T-cell (primary cell): ENCODE measurements around the gene AKAP12. TPM values are rescaled to one million over a fixed set of nuclear protein-coding genes. Genes with fewer than 3 reads are reported as not detected.

Experiments used
- ATAC-seq, 4 experiments: fragments of 200-7000 bp in 3 of 4; fragments of 150-1000 bp in 1 of 4; cut with Tn5 transposase; replicated peaks in 1 of 4; 1 replicate in 3 of 4; 2 replicates in 1 of 4; pipeline ENCODE4 v1.10.0; 2021; ENCODE audit warnings: moderate library complexity in 3 of 4, mild to moderate bottlenecking in 2 of 4, moderate number of reproducible peaks in 1 of 4
- CTCF ChIA-PET, 2 donors: fragments of 300-600 bp; sonication (Branson Sonifier 250); formaldehyde crosslinking; loops; one replicate each; lab custom pipeline; 2022; ENCODE audit warnings: antibody characterized with exemption in 2 of 2; lab: Charles Lee
- POLR2A ChIA-PET, 2 donors: fragments of 300-600 bp; sonication (Branson Sonifier 250); formaldehyde crosslinking; loops; one replicate each; lab custom pipeline; 2022; ENCODE audit warnings: antibody characterized with exemption in 2 of 2; lab: Charles Lee
- DNase-seq, 35 experiments: peaks; one replicate each; pipeline versions ENCODE4 v3.0.0 to v3.0.0-alpha.2; 2013 to 2023
- H3K27ac ChIP-seq: one replicate; pipeline ENCODE4 v1.5.1; 2013; ENCODE audit warnings: low read length
- H3K27me3 ChIP-seq, 2 experiments: replicated peaks in 1 of 2; 1 replicate in 1 of 2; 2 replicates in 1 of 2; pipeline versions ENCODE4 v1.6.1 to v1.7.0; 2013; ENCODE audit warnings: low read length in 1 of 2, mixed read lengths in 1 of 2; ENCODE audit not compliant: control insufficient read depth in 2 of 2, insufficient read depth in 2 of 2; ENCODE audit errors: extremely low read depth in 1 of 2
- H3K36me3 ChIP-seq, 2 donors: 1 replicate in 1 of 2; 2 replicates in 1 of 2; pipeline versions ENCODE4 v1.6.1 to v1.7.0; 2013; ENCODE audit warnings: low read length in 1 of 2; ENCODE audit not compliant: control insufficient read depth in 2 of 2, insufficient read depth in 1 of 2; ENCODE audit errors: extremely low read depth in 1 of 2
- H3K4me1 ChIP-seq, 2 experiments: 1 replicate in 1 of 2; 2 replicates in 1 of 2; pipeline versions ENCODE4 v1.6.1 to v1.7.0; 2013; ENCODE audit warnings: low read length in 2 of 2, mixed read lengths in 1 of 2; ENCODE audit not compliant: insufficient read depth in 2 of 2, control insufficient read depth in 1 of 2; ENCODE audit errors: extremely low read depth in 1 of 2
- H3K4me3 ChIP-seq, 2 donors: 1 replicate in 1 of 2; 2 replicates in 1 of 2; pipeline versions ENCODE4 v1.5.1 to v1.7.0; 2013; ENCODE audit warnings: mild to moderate bottlenecking in 2 of 2, low read length in 1 of 2, moderate library complexity in 1 of 2; ENCODE audit not compliant: control insufficient read depth in 1 of 2; ENCODE audit errors: extremely low read depth in 1 of 2
- H3K9me3 ChIP-seq: 2 replicates; pipeline ENCODE4 v1.7.0; 2013
- H3K27ac Mint-ChIP-seq, 2 donors: one replicate each; pipeline ENCODE4 v1.8.0; 2020 to 2021; ENCODE audit warnings: mild to moderate bottlenecking in 2 of 2, mixed read lengths in 2 of 2
- H3K27me3 Mint-ChIP-seq, 2 donors: one replicate each; pipeline ENCODE4 v1.8.0; 2021 to 2022; ENCODE audit warnings: mixed read lengths in 2 of 2
- H3K36me3 Mint-ChIP-seq: one replicate; pipeline ENCODE4 v1.8.0; 2021; ENCODE audit warnings: mixed read lengths
- H3K4me1 Mint-ChIP-seq, 3 donors: one replicate each; pipeline ENCODE4 v1.8.0; 2020 to 2022; ENCODE audit warnings: mixed read lengths in 3 of 3, mild to moderate bottlenecking in 1 of 3
- H3K4me3 Mint-ChIP-seq, 3 donors: one replicate each; pipeline ENCODE4 v1.8.0; 2020 to 2022; ENCODE audit warnings: mild to moderate bottlenecking in 3 of 3, mixed read lengths in 3 of 3, moderate library complexity in 3 of 3
- H3K9me3 Mint-ChIP-seq, 3 donors: one replicate each; pipeline ENCODE4 v1.8.0; 2020 to 2022; ENCODE audit warnings: mixed read lengths in 3 of 3
- WGBS: methylation state at CpG from one replicate; pipeline ENCODE4 v1.1.5; 2013; ENCODE audit warnings: missing lambda C conversion rate; ENCODE audit not compliant: insufficient coverage; 5-methylcytosine and 5-hydroxymethylcytosine counted together
- total RNA-seq, 35 experiments: library from RNA in 6 of 35; stranded (reverse) in 6 of 35; fragments of 120-200 nt in 1 of 35; gene quantifications; one replicate each; pipeline versions ENCODE4 v1.2.1 to v1.2.4 and lab custom pipeline; 2013 to 2026

AKAP12 gene
- total RNA-seq, 5 donors from 2014 or later (not counting 1 experiment from before 2014, with no cell fraction given), result 0.16 to 1.8 (median 1.2) TPM

GRCh38 chr6:151207674-151208073 is 32.1 kb upstream of the AKAP12 start:
- Mint-ChIP-seq H3K27ac (no peak overlapping the region), H3K9me3 (peaks cover 4 to 8% (median 5%) of the 10 kb centered on the region in 3 donors), H3K4me3 (no peak overlapping the region), H3K27me3 (peaks cover 17 to 27% of the 10 kb centered on the region in 2 donors), H3K4me1 (no peaks in the 10 kb centered on the region), H3K36me3 (no peaks in the 10 kb centered on the region)
- CTCF ChIA-PET, result interaction anchor here in 1 of 2 donors (0.6 kb wide), 1 partner anchor 57 kb away, joined by 3 read pairs; no protein-coding TSS in a partner anchor
- Histone ChIP-seq H3K4me3 (no peak overlapping the region), H3K9me3 (no peaks in the 10 kb centered on the region), H3K36me3 (no peaks in the 10 kb centered on the region), H3K27ac (no peak overlapping the region), H3K27me3 (peaks cover 0 to 9% of the 10 kb centered on the region in 2 experiments), H3K4me1 (no peaks in the 10 kb centered on the region)
- POLR2A ChIA-PET, result no interaction called here
- DNase-seq (no peak), ATAC-seq (no peak)
- no CpG with 5 or more reads among the region's 2 CpGs for WGBS

- H3K27ac ChIP-seq, result no peak overlapping the region
- Mint-ChIP-seq H3K4me3 (no peak overlapping the region), H3K27me3 (peaks cover 17 to 27% of the 10 kb centered on the region in 2 donors), H3K9me3 (peaks cover 4 to 10% (median 8%) of the 10 kb centered on the region in 3 donors), H3K4me1 (no peaks in the 10 kb centered on the region), H3K36me3 (no peaks in the 10 kb centered on the region), H3K27ac (no peak overlapping the region)
- DNase-seq (no peak), ATAC-seq (no peak)
- ChIA-PET CTCF (interaction anchor here in 1 of 2 donors (0.7 kb wide), 1 partner anchor 151 kb away, joined by 4 read pairs; no protein-coding TSS in a partner anchor), POLR2A (no interaction called here)
- H3K27me3 ChIP-seq, result peaks cover 0 to 9% of the 10 kb centered on the region in 2 experiments
- no peaks in the 10 kb centered on the region for H3K4me1 ChIP-seq
- no peaks in the 10 kb centered on the region for H3K36me3 ChIP-seq
- H3K4me3 ChIP-seq, result no peak overlapping the region
- no peaks in the 10 kb centered on the region for H3K9me3 ChIP-seq
- 60% methylated on average over 10 of the region's 11 CpGs for WGBS
Measured at GRCh38 chr6:151209071-151209831, 30.5 kb upstream of the AKAP12 start.

GRCh38 chr6:151211075-151211474 is 28.7 kb upstream of the AKAP12 start:
- Histone ChIP-seq H3K4me1 (no peaks in the 10 kb centered on the region), H3K27me3 (peaks cover 0 to 11% of the 10 kb centered on the region in 2 experiments), H3K9me3 (no peaks in the 10 kb centered on the region), H3K36me3 (no peaks in the 10 kb centered on the region), H3K27ac (no peak overlapping the region), H3K4me3 (no peak overlapping the region)
- CTCF ChIA-PET, result interaction anchor here in 1 of 2 donors (0.6 kb wide), 1 partner anchor 701 kb away, joined by 8 read pairs; no protein-coding TSS in a partner anchor
- WGBS, result no CpG with 5 or more reads among the region's 1 CpG
- DNase-seq, result no peak
- no peak overlapping the region for H3K4me3 Mint-ChIP-seq
- no peak overlapping the region for H3K27ac Mint-ChIP-seq
- no peaks in the 10 kb centered on the region for H3K4me1 Mint-ChIP-seq
- H3K36me3 Mint-ChIP-seq, result no peaks in the 10 kb centered on the region
- H3K27me3 Mint-ChIP-seq, result peaks cover 17 to 27% of the 10 kb centered on the region in 2 donors
- peaks cover 4 to 10% (median 8%) of the 10 kb centered on the region in 3 donors for H3K9me3 Mint-ChIP-seq
- ATAC-seq, result no peak
- POLR2A ChIA-PET, result no interaction called here

GRCh38 chr6:151213352-151213751 is 26.4 kb upstream of the AKAP12 start:
- peaks cover 0 to 10% (median 8%) of the 10 kb centered on the region in 3 donors for H3K9me3 Mint-ChIP-seq
- 93% methylated on average over 3 of the region's 5 CpGs for WGBS
- ATAC-seq, result no peak
- H3K27me3 ChIP-seq, result peaks cover 0 to 10% of the 10 kb centered on the region in 2 experiments
- H3K27ac ChIP-seq, result no peak overlapping the region
- H3K9me3 ChIP-seq, result no peaks in the 10 kb centered on the region
- H3K4me3 Mint-ChIP-seq, result no peak overlapping the region
- H3K4me1 Mint-ChIP-seq, result no peaks in the 10 kb centered on the region
- H3K4me3 ChIP-seq, result no peak overlapping the region
- no peaks in the 10 kb centered on the region for H3K4me1 ChIP-seq
- H3K27ac Mint-ChIP-seq, result no peak overlapping the region
- no peak for DNase-seq
- CTCF ChIA-PET, result no interaction called here
- POLR2A ChIA-PET, result no interaction called here
- H3K27me3 Mint-ChIP-seq, result peaks cover 18 to 21% of the 10 kb centered on the region in 2 donors
- no peaks in the 10 kb centered on the region for H3K36me3 Mint-ChIP-seq
- no peaks in the 10 kb centered on the region for H3K36me3 ChIP-seq

- no peaks in the 10 kb centered on the region for H3K4me1 ChIP-seq
- H3K27me3 Mint-ChIP-seq, result peaks cover 4 to 5% of the 10 kb centered on the region in 2 donors
- H3K36me3 ChIP-seq, result no peaks in the 10 kb centered on the region
- ChIA-PET CTCF (no interaction called here), POLR2A (no interaction called here)
- no peak overlapping the region for H3K27ac ChIP-seq
- H3K9me3 ChIP-seq, result no peaks in the 10 kb centered on the region
- peaks cover 0 to 10% (median 6%) of the 10 kb centered on the region in 3 donors for H3K9me3 Mint-ChIP-seq
- peaks cover 0 to 5% of the 10 kb centered on the region in 2 experiments for H3K27me3 ChIP-seq
- no peak overlapping the region for H3K4me3 ChIP-seq
- H3K27ac Mint-ChIP-seq, result no peak overlapping the region
- H3K4me3 Mint-ChIP-seq, result no peak overlapping the region
- no peak for ATAC-seq
- no CpG with 5 or more reads among the region's 2 CpGs for WGBS
- H3K36me3 Mint-ChIP-seq, result no peaks in the 10 kb centered on the region
- DNase-seq, result no peak
- H3K4me1 Mint-ChIP-seq, result no peaks in the 10 kb centered on the region
Measured at GRCh38 chr6:151215999-151216398, 23.8 kb upstream of the AKAP12 start.

- POLR2A ChIA-PET, result no interaction called here
Measured at GRCh38 chr6:151216804-151217203, 23.0 kb upstream of the AKAP12 start.

More at GRCh38 chr6:151216804-151217203, 23.0 kb upstream of the AKAP12 start:
- H3K4me3 ChIP-seq, result no peak overlapping the region
- no peaks in the 10 kb centered on the region for H3K36me3 Mint-ChIP-seq
- no peaks in the 10 kb centered on the region for H3K9me3 ChIP-seq
- H3K27ac Mint-ChIP-seq, result no peak overlapping the region
- ATAC-seq, result no peak
- WGBS, result 69% methylated on average over 2 of the region's 6 CpGs
- H3K27me3 Mint-ChIP-seq, result peaks cover 2 to 5% of the 10 kb centered on the region in 2 donors
- CTCF ChIA-PET, result no interaction called here
- no peak overlapping the region for H3K27ac ChIP-seq
- no peaks in the 10 kb centered on the region for H3K36me3 ChIP-seq
- no peaks in the 10 kb centered on the region for H3K4me1 ChIP-seq
- no peaks in the 10 kb centered on the region for H3K4me1 Mint-ChIP-seq
- no peak overlapping the region for H3K4me3 Mint-ChIP-seq
- no peak for DNase-seq
- H3K27me3 ChIP-seq, result peaks cover 0 to 5% of the 10 kb centered on the region in 2 experiments
- H3K9me3 Mint-ChIP-seq, result peaks cover 0 to 5% (median 0%) of the 10 kb centered on the region in 3 donors
